ENCODE results near the gene EML4.
"Not testable (repeated sequence)": the region's sequence is repeated elsewhere in the genome, so short reads cannot be mapped to it uniquely, and the experiment has no call there.

EML4 gene

GRCh38 chr2:42336361-42336965, 167.3 kb downstream of the EML4 start:
- no peak for DNase-seq (ENCODE audit: low read depth)

DNA sequence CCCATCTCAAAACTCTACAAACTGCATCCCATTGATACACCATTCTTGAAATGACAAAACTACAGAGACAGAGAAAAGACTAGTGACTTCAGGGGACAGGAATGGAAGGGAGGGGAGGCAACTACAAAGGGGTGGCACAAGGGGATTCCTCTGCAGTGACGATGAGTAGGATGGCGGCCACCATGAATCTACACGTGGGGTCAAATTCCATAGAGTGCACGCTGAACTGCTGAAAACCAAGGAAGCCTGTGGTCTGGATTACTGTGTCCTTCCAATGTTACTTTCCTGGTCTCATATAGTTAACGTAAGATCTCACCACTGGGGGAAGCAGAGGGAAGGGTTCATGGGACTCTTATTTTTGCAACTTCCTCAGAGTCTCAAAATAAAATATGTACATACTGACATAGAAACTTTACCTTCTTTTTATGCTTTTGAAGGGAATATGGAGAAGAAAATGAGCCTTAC, 168.2 kb downstream of the EML4 start:
- no peak for DNase-seq (ENCODE audit: low read depth)

DNA sequence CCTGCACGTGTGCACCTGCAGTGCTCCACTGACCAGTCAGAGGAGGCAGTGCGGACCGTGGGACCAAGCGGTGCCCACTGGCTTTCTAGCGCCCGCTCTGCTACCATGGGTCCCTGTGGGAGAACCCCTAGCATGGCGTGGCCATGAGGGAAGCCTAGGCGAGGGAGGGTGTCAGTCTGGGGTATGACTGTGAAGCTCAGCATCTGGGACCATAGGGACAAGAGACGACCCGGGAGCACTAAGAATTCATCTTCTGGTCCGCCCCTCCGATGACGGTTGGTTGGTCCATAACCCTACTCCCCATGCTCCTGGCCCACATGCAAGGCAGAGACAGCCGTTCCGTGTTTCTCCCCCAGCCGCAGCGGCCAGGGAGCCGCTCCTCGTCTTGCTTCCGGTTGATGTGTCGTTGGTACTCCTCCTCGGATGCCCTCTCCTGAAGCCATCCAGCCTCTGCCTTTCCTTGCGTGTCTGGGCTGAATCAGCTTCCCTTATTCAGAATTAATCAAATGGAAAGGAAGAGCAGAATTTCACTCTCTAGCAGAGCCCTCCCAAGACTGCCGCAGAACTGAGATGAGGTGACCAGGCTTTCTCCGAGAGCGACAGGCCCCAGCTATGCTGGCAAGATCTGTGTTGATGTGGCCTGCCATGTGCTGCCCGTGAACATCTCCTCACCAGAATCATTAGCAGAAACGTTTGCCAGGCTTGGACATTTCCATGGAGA, 168.9 kb downstream of the EML4 start:
- no peak for DNase-seq (ENCODE audit: low read depth)

- DNase-seq (ENCODE audit: low read depth) = no peak
Measured at GRCh38 chr2:42338567-42339190, 169.5 kb downstream of the EML4 start.

DNA sequence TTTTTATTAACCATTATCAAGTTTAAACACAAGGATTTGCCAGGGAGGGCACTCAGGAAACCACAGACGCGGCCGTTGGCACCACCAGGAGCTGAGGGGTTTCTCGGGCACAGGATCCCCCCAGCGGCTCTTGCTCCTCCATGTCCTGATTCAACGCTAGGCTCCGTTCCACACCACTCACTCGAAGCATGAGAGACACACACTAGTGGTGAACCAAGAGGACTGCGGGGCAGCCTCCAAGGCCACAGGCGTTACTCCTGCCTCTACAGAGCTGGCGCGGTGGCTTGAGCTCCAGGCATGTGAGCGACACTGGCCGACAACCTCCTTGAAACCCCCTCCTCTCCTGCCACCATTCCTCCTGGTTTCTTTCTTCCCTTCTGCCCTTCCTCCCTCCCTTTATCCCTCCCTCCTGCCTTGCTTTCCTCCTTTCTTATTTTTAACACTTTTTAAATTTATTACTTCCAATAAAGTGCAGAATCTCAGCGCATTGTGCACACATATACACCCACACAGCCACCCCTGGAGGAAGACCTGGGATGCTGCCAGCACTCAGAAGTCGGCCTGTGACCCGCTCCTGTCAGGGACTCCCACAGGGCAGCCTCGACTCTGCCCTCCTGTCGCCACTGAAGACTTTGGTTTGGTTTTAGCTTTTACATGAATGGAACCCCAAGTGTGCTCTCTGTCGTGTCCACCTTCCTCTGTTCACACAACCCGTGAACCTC, 170.2 kb downstream of the EML4 start:
- no peak for DNase-seq (ENCODE audit: low read depth)

- DNase-seq (ENCODE audit: low read depth) = no peak
Measured at GRCh38 chr2:42340045-42340937, 171.1 kb downstream of the EML4 start.

- DNase-seq (ENCODE audit: low read depth) = no peak
Measured at GRCh38 chr2:42340938-42341636, 171.9 kb downstream of the EML4 start.

GRCh38 chr2:42342061-42342794, 173.1 kb downstream of the EML4 start:
- DNase-seq (ENCODE audit: low read depth) = no peak

DNA sequence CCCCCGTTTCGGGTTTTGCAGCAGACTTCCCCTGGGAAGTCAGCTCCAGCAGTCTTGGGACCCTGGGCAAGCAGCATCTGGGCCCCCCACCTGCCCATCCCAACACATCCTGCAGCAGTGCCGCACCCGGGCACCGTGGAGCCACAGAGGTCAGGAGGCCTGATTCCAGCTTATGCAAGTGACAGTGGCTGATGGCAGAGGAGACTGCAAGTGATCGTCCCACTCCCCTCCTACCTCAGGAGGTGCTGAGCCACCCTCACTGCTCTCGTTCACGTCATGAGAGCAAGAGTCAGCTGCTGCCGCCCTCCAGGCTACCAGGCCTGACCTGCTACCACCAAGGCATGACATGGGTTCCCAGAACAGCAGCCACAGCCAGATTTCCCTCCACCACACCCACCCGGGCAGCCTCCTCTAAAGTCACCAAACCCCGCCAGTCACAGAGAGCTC, 173.7 kb downstream of the EML4 start:
- no peak for DNase-seq (ENCODE audit: low read depth)

GRCh38 chr2:42345986-42346385, 176.8 kb downstream of the EML4 start:
- no peak for DNase-seq (ENCODE audit: low read depth)

DNA sequence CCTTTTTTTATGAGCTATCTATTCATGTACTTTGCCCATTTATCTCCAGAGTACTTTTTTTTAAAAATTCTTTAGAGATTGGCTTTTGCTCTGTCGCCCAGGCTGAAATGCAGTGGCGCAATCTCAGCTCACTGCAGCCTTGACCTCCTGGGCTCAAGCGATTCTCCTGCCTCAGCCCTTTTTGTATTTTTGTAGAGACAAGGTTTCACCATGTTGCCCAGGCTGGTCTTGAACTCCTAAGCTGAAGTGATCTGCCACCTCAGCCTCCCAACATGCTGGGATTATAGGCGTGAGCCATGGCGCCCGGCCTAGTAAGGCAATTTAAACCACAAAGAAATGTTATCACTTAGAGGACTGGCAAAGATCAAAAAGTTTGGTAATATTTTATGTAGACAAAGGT, 177.7 kb downstream of the EML4 start:
- DNase-seq (ENCODE audit: low read depth) = not testable (repeated sequence)

- DNase-seq (ENCODE audit: low read depth) = not testable (repeated sequence)
Measured at GRCh38 chr2:42347518-42347917, 178.4 kb downstream of the EML4 start.

DNA sequence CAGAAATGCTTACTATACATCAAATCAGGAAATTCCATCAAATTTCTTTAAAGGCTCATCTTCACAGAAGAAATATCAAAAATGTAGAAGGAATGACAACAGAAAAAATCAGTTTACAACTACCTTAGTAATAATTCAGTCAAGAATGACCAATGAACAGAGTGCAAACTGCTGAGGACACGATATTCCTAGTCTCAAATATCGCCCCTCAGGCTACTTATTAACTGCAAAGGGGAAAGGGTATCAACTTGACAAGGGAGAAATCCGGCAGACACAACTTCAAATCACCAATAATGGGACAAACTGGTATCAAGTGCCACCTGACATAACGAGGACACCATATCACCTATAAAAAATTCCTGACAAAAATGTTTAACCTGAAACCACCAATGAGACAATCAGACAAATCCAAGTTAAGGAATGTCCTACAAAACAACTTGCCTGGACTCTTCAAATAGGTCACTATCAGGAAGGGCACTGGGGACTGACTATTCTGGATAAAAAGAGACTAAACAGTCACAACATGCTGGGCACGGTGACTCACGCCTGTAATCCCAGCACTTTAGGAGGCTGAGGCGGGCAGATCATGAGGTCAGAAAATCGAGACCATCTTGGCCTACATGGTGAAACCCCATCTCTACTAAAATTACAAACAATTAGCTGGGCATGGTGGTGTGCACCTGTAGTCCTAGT, 179.1 kb downstream of the EML4 start:
- no peak for DNase-seq (ENCODE audit: low read depth)

GRCh38 chr2:42350434-42351063, 181.4 kb downstream of the EML4 start:
- DNase-seq (ENCODE audit: low read depth) = no peak

GRCh38 chr2:42351864-42352263, 182.7 kb downstream of the EML4 start:
- no peak for DNase-seq (ENCODE audit: low read depth)

- no peak for DNase-seq (ENCODE audit: low read depth)
Measured at GRCh38 chr2:42353792-42354429, 184.8 kb downstream of the EML4 start.

DNA sequence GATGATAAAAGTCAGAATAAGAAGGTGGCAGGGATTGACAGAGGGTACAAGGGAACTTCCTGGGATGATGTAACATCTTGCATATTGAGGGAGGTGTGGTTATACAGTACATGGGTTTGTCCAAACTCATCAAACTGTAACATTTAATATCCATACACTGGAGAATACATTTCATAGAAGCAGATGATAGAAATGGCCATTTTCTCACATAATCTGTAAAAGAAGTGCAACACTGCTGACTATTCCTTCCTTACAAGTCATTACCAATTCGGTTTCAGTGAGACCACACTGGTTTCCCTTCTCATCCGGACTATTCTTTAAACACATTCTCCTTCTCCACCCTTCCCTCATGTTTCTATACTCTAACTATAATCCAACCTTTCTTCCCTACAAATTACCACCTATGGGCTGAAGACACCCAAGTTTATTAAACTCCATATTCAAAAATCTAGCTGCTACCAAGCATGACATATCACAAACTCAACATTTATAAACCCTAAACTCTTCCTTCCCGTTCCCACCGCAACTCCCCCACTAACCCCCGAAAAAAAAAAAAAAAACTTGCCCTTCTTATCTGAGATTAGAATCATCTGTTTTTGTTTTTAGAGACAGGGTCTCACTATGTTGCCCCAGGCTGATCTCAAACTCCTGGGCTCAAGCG, 190.3 kb downstream of the EML4 start:
- no peak for DNase-seq (ENCODE audit: low read depth)

DNA sequence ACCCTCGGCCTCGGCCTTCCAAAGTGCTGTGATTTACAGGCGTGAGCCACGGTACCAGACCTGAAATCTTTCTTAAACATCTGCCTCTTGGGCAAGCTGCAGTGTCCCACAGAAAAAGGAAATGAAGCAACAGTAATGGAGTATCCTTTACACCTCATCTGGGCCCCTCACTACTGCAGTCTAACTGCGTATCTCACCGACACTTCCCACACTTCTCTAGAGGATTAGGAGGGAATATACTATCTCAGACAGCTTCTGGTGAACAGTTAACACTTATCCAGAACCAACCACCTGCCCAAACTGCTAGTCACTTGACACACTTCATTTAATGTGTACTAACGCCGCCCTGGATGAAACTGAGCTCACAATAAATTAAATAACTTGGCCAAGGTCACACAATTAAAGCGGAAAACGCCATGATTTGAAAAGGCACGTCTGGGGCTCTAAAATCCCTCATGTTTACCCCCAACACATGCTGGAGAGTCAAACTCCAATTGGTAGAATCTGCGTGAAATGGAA, 190.9 kb downstream of the EML4 start:
- DNase-seq (ENCODE audit: low read depth) = no peak

All from stimulated activated CD8-positive, alpha-beta memory T cell treated with anti-CD3 and anti-CD28 coated beads, Interleukin-7, amount 100 ng/mL, for 24 hours (primary cell).